ENCODE data around the gene RXFP3.

DNA sequence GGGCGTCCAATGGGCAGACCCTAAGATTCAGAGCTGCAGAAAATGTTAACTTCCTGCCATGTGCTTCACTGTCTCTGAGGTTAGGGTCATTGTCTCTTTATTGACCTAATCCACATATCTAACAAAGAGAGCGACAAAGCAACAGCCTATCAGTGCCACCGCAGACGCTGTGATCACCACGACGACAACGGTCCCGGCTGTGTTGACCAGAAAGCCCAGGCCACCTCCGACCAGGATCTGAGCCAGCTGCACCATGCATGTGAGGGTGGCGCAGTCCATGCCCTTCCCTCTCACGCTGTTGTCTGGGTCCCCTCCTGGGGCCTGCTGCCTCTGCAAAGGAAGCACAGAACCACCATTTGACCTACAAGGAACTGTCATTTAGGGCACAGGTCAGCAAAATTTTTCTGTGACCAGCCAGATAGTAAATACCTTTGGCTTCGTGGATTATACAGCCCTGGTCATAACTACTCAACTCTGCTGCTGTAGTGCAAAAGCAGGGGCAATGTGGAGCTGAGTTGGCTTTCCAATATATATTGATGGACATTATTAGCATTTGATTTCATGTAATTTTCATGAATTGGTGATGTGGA is 8.5 kb downstream of the RXFP3 start:
- no peak for TF ChIP-seq CTCF (IDR thresholded peaks at IDR 0.05)
- TF ChIP-seq POLR2A (IDR thresholded peaks at IDR 0.05) = no peak
